Lower leg skin (tissue), 4 donors: Measurements from ENCODE around the gene PIK3IP1. TPM values are rescaled to one million over a fixed set of nuclear protein-coding genes. Genes with fewer than 3 reads are reported as not detected.

ENCODE experiments used
- DNase-seq, 2 donors: peaks; one replicate each; pipeline ENCODE4 v3.0.0-alpha.2; 2019; ENCODE audit warnings: low spot score in 2 of 2
- H3K4me3 ChIP-seq: fragments of 200-600 bp; sonication (generic); 2 replicates; pipeline ENCODE4 v1.5.1; 2017; ENCODE audit warnings: mild to moderate bottlenecking, low read depth; ENCODE audit not compliant: poor library complexity, severe bottlenecking
- CTCF ChIP-seq, 3 donors: fragments of 450-650 bp; IDR thresholded peaks; one replicate each; pipeline ENCODE4 v1.5.1; 2016; ENCODE audit warnings: antibody characterized with exemption in 3 of 3, mild to moderate bottlenecking in 3 of 3, moderate library complexity in 2 of 3
- POLR2A ChIP-seq, 2 donors: fragments of 450-650 bp; IDR thresholded peaks; one replicate each; pipeline ENCODE4 v1.6.1; 2016 to 2017; ENCODE audit warnings: antibody characterized with exemption in 2 of 2, mild to moderate bottlenecking in 1 of 2, moderate library complexity in 1 of 2
- WGBS, 2 donors: methylation state at CpG; one replicate each; pipeline ENCODE4 v1.1.5; 2018; 5-methylcytosine and 5-hydroxymethylcytosine counted together
- intact Hi-C: fragments of 100-400 bp; cut with DNase I; formaldehyde crosslinking; loops from one replicate; pipeline ENCODE4 v1.15.0; 2023; ENCODE audit warnings: low total_unique reads
- total RNA-seq, 4 donors: library from RNA; depleted of rRNA; stranded (reverse); fragments of >200 nt; gene quantifications; one replicate each; pipeline ENCODE4 v1.1.0, GENCODE V29; 2016

Gene PIK3IP1
- total RNA-seq, 4 donors from 2014 or later: 84.8 to 162 (median 120) TPM

GRCh38 chr22:31329453-31330215, 37.3 kb upstream of the PIK3IP1 start:
- intact Hi-C loops: loop anchor here (2.0 kb wide), 1 partner anchor 37 kb away; no protein-coding TSS in a partner anchor
- TF ChIP-seq CTCF (IDR thresholded peaks at IDR 0.05): no peak
- no peak for TF ChIP-seq POLR2A (IDR thresholded peaks at IDR 0.05)
- no peak overlapping the region for H3K4me3 ChIP-seq
- 76 to 87% methylated on average over 9 of the region's 9 CpGs for WGBS, 2 donors
- DNase-seq: no peak

DNA sequence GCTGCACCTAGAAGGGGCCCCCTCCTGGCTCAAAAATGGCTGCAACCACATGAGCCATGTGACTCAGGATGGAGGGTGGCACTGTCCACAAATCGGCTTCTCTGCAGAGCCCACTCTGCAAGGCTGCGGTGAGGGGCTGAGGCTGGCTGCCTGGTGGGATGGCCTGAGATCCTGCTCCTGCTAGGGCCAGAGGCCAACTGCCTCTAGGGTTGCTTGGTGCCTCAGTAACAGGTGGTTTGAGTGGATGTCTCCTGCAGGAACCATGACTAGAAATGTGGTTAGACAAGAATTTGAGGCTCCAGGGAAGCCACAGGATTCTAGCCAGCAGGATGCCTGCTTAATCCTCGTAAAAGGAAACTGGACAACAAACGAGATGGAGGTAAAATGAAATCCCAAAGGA, 36.7 kb upstream of the PIK3IP1 start:
- intact Hi-C loops: no loop called here
- no peak overlapping the region for H3K4me3 ChIP-seq
- DNase-seq: no peak
- TF ChIP-seq CTCF (IDR thresholded peaks at IDR 0.05) (no peak), POLR2A (IDR thresholded peaks at IDR 0.05) (no peak)
- WGBS, 2 donors: 75% methylated on average over 4 of the region's 4 CpGs

DNA sequence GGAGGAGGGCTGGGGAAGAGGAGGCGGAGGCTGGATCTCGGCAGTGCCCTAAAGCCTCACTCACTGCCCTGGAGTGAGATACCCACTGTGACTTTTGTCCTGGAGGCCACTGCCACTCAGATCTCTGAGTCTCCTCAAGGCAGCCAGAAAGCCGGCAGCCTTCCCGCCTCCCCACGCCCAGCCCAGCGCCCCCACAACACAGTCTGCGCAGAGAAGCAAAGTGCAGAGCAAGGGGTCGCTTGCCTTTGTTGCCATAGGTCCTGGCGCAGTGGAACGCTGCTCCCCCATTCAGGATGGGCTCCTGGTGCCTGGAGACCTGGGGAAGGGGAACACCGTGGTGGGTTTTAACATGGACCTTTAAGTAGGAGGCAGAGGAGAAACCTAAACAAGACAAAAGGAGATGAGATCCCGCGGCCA, 36.3 kb upstream of the PIK3IP1 start:
- no peak overlapping the region for H3K4me3 ChIP-seq
- intact Hi-C loops: no loop called here
- TF ChIP-seq POLR2A (IDR thresholded peaks at IDR 0.05): no peak
- TF ChIP-seq CTCF (IDR thresholded peaks at IDR 0.05): no peak
- WGBS, 2 donors: 86 to 91% methylated on average over 12 to 13 of the region's 13 CpGs
- DNase-seq: no peak

GRCh38 chr22:31327806-31328543, 35.7 kb upstream of the PIK3IP1 start:
- no peak for TF ChIP-seq CTCF (IDR thresholded peaks at IDR 0.05)
- no peak for TF ChIP-seq POLR2A (IDR thresholded peaks at IDR 0.05)
- H3K4me3 ChIP-seq: no peak overlapping the region
- intact Hi-C loops: no loop called here
- no peak for DNase-seq
- 49% methylated on average over 9 of the region's 9 CpGs for WGBS, 2 donors

DNA sequence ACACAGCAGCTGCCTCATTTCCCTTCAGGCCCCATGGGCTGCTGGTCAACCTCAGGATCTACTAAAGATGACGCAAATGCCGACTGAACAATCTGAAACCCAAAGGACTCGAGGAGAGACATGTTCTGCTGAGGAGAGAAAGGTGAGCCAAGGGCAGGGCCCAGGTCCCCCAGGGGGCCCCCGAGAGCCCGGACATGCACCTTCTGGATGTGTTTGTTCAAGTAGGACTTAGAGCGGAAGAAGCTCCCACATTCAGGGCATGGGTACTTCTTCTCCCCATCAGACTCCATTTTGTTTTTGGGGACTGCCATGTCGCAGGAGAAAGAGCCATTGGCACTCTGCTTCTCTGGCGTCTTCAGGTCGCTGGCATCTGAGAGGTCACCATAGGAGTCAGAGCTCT, 34.6 kb upstream of the PIK3IP1 start:
- no peak for TF ChIP-seq POLR2A (IDR thresholded peaks at IDR 0.05)
- no peak for TF ChIP-seq CTCF (IDR thresholded peaks at IDR 0.05)
- H3K4me3 ChIP-seq: no peak overlapping the region
- intact Hi-C loops: no loop called here
- 95 to 96% methylated on average over 9 of the region's 9 CpGs for WGBS, 2 donors
- DNase-seq: peak in 1 of 2 donors; percentile 37
